H1 (cell line): Measurements from ENCODE around the gene IGLL5. TPM values are rescaled to one million over a fixed set of nuclear protein-coding genes. Genes with fewer than 3 reads are reported as not detected.

Experiments
- BRCA1 ChIP-seq: IDR thresholded peaks from 2 replicates; pipeline ENCODE4 v1.6.1; 2012; ENCODE audit warnings: low read depth, low read length, improper control_type of control experiment
- EGR1 ChIP-seq: IDR thresholded peaks from 2 replicates; pipeline ENCODE4 v1.6.1; 2011; ENCODE audit warnings: low read depth, low read length, borderline replicate concordance
- NRF1 ChIP-seq: IDR thresholded peaks from 2 replicates; pipeline ENCODE4 v1.6.1; 2011; ENCODE audit warnings: mild to moderate bottlenecking, low read depth, low read length, improper control_type of control experiment
- RXRA ChIP-seq: IDR thresholded peaks from 2 replicates; pipeline ENCODE4 v1.6.1; 2011; ENCODE audit warnings: low read depth, mild to moderate bottlenecking, low read length, moderate library complexity; ENCODE audit not compliant: insufficient read depth
- SP1 ChIP-seq: IDR thresholded peaks from 2 replicates; pipeline ENCODE4 v1.6.1; 2011; ENCODE audit warnings: low read depth, low read length
- TAF7 ChIP-seq: optimal IDR thresholded peaks from 2 replicates; pipeline ENCODE3; 2011; ENCODE audit warnings: low read depth, mild to moderate bottlenecking, inconsistent platforms, low read length, moderate library complexity, borderline replicate concordance
- TBP ChIP-seq: IDR thresholded peaks from 2 replicates; pipeline ENCODE4 v1.6.1; 2011; ENCODE audit warnings: low read depth, low read length, improper control_type of control experiment
- TCF12 ChIP-seq: IDR thresholded peaks from 2 replicates; pipeline ENCODE4 v1.6.1; 2011; ENCODE audit warnings: low read depth, mild to moderate bottlenecking, low read length
- polyA plus RNA-seq, 7 experiments: library from polyadenylated mRNA; depleted of rRNA in 3 of 7; stranded (reverse) in 5 of 7; unstranded in 2 of 7; fragments of >200 nt in 5 of 7; fragments of 200-250 nt in 2 of 7; gene quantifications; 1 replicate in 5 of 7; 2 replicates in 1 of 7; 4 replicates in 1 of 7; pipeline versions ENCODE4 v1.2.1 to v1.2.3, GENCODE V29; 2011 to 2013; ENCODE audit warnings: missing spikeins in 2 of 7, mixed read lengths in 2 of 7
- total RNA-seq: library from RNA; stranded (reverse); fragmentation: NEBNext Ultra II Directional; extraction: Animal tissue kit (Norgen Biotek cat#: 25700); gene quantifications from 2 replicates; pipeline ENCODE4 v1.2.1, GENCODE V29; 2021

IGLL5 gene
- total and polyA plus RNA-seq, 2 of the 8 experiments (the other 6 are each of a cell fraction or from before 2014, with no cell fraction given): not detected

- TF ChIP-seq TAF7: no peak
- TF ChIP-seq SP1: no peak
- TF ChIP-seq TBP: no peak
- TF ChIP-seq BRCA1: no peak
- TF ChIP-seq TCF12: no peak
- no peak for TF ChIP-seq EGR1
- TF ChIP-seq RXRA: no peak
- TF ChIP-seq NRF1: no peak
These were observed 26.4 kb downstream of the IGLL5 start (continued) for GRCh38 chr22:22913989-22914388.
